ENCODE results near the gene CDIPT.

- TF ChIP-seq POLR2AphosphoS5 (IDR thresholded peaks at IDR 0.05; ENCODE audit: low read depth, low read length) (no peak), CTCF (IDR thresholded peaks at IDR 0.05 in 2 of 3, conservative IDR thresholded peaks at IDR 0.05 in 1 of 3; ENCODE audit: borderline replicate concordance in 1 of 3, insufficient read depth in 1 of 3, low read depth in 2 of 3, low read length in 2 of 3) (no peak), POLR2A (IDR thresholded peaks at IDR 0.05; ENCODE audit: borderline replicate concordance, extremely low read depth, insufficient read depth, insufficient read length) (no peak), JUND (IDR thresholded peaks at IDR 0.05) (no peak), EZH2 (IDR thresholded peaks at IDR 0.05) (no peak), CEBPB (IDR thresholded peaks at IDR 0.05; ENCODE audit: low read depth) (no peak), EZH2phosphoT487 (IDR thresholded peaks at IDR 0.05; ENCODE audit: borderline replicate concordance) (no peak), ZNF274 (IDR thresholded peaks at IDR 0.05; ENCODE audit: low read depth, low read length) (no peak), SP1 (IDR thresholded peaks at IDR 0.05; ENCODE audit: low read depth) (no peak), ZFX (IDR thresholded peaks at IDR 0.05) (no peak), MAX (IDR thresholded peaks at IDR 0.05) (no peak), ZBTB33 (IDR thresholded peaks at IDR 0.05; ENCODE audit: extremely low read depth, insufficient replicate concordance, low read length) (no peak), EGR1 (IDR thresholded peaks at IDR 0.05; ENCODE audit: low read depth) (no peak)
These were observed 34.3 kb upstream of the CDIPT start for GRCh38 chr16:29897333-29897732.

All from HCT116 (cell line).